ENCODE data around the gene SNX22. TPM values are rescaled to one million over a fixed set of nuclear protein-coding genes. Genes with fewer than 3 reads are reported as not detected.

Gene SNX22
- total RNA-seq, 2 donors from 2014 or later: 12.2 to 15.9 TPM

DNA sequence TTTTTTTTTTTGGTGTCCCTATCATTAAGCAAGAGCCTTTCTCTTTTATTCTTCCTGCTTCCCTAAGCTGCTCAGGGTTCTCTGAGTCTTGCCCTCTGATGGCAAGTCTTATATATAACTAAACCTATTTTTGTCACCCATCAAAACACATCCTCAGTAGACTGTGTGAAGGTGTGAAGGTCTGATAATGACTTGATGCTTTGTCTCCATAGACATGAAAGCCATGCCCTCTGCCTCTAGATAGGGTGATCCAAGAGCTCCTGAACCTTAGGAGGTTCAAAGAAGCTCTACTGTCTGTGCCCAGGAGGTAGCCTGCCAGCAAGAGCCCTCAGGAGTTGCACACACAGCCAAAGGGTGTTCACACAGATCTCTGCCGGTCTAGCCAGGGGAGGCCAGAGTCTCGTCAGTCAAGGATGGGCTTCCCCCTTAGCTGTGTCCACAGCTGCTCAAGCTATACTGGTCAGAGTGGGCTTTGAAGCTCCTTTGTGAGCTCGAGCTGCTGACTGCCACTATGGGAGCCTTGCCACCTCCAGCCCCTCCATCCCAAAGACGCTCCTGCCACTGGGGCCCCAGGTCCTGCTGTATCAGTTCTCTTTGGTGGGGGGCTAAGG is 13.1 kb upstream of the SNX22 start:
- no peak for DNase-seq (ENCODE audit: low spot score)
- Histone ChIP-seq H3K27me3 (replicated peaks; ENCODE audit: insufficient read depth) (no peaks in the 10 kb centered on the region), H3K9me3 (no peaks in the 10 kb centered on the region), H3K4me3 (no peak overlapping the region), H3K27ac (no peak overlapping the region), H3K36me3 (peaks cover 10 to 17% of the 10 kb centered on the region in 2 donors), H3K4me1 (replicated peaks) (no peaks in the 10 kb centered on the region)
- TF ChIP-seq, protein P1, sequence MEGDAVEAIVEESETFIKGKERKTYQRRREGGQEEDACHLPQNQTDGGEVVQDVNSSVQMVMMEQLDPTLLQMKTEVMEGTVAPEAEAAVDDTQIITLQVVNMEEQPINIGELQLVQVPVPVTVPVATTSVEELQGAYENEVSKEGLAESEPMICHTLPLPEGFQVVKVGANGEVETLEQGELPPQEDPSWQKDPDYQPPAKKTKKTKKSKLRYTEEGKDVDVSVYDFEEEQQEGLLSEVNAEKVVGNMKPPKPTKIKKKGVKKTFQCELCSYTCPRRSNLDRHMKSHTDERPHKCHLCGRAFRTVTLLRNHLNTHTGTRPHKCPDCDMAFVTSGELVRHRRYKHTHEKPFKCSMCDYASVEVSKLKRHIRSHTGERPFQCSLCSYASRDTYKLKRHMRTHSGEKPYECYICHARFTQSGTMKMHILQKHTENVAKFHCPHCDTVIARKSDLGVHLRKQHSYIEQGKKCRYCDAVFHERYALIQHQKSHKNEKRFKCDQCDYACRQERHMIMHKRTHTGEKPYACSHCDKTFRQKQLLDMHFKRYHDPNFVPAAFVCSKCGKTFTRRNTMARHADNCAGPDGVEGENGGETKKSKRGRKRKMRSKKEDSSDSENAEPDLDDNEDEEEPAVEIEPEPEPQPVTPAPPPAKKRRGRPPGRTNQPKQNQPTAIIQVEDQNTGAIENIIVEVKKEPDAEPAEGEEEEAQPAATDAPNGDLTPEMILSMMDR (IDR thresholded peaks at IDR 0.05): no peak
- no peak for TF ChIP-seq POLR2A (IDR thresholded peaks at IDR 0.05)
- TF ChIP-seq POLR2AphosphoS5 (IDR thresholded peaks at IDR 0.05): no peak
- intact Hi-C loops (cut with DNase I): no loop called here
- WGBS: 88% methylated on average over 4 of the region's 4 CpGs

DNA sequence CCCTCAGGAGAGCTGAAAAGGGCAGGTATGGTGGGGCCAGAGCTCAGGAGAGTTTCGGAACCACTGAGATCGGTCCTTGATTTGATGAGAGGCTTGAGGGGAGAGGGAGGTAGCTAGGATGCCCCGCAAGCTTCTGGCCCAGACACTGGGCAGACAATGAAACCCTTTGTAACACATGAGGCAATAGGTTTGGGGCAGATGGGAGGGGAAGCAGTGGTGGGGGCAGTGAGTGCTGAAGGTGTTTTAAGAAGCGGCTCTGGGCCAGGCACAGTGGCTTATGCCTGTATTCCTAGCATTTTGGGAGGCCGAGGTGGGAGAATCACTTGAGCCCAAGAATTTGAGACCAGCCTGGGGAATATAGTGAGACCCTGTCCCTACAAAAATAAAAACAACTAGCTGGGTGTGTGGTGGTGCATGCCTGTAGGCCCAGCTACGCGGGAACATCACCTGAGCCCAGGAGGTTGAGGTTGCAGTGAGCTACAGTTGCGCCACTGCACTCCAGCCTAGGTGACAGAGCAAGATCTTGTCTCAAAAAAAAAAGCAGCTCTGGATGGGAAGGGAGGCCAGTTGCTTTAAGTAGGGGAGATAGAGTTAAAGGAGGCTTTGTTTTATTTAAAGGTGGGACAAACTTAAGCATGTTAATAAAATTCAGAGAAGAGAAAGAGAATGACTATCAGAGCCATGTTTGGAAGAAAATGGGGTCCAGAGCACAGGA is 9.6 kb upstream of the SNX22 start:
- H3K27ac ChIP-seq: no peak overlapping the region
- TF ChIP-seq, protein P1 (IDR thresholded peaks at IDR 0.05): no peak
- TF ChIP-seq POLR2A (IDR thresholded peaks at IDR 0.05): no peak
- TF ChIP-seq POLR2AphosphoS5 (IDR thresholded peaks at IDR 0.05): no peak
- intact Hi-C loops (cut with DNase I): no loop called here

DNA sequence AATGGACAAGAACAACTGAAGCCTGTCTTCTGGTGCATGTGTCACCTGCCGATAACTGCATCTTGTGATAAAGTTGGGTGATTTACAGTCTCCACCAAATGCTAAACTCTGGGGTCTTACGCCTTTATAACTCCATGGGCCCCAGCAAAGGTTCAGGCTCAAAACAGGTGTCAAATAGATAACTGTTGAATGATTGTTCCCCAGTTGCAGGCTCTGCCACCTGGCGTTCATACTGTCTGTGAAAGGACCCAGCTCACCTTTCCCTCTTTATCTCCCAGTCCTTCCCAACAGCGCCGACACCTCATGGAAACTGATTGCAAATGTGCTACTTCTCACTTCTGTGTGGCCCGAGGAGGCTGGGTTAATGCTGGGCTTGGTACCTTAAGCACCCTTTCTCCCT is 8.3 kb upstream of the SNX22 start:
- 85% methylated on average over 6 of the region's 6 CpGs for WGBS
- Histone ChIP-seq H3K9me3 (no peaks in the 10 kb centered on the region), H3K27me3 (replicated peaks; ENCODE audit: insufficient read depth) (no peaks in the 10 kb centered on the region), H3K27ac (no peak overlapping the region), H3K36me3 (no peaks in the 10 kb centered on the region), H3K4me1 (replicated peaks) (no peaks in the 10 kb centered on the region), H3K4me3 (no peak overlapping the region)
- TF ChIP-seq POLR2AphosphoS5 (IDR thresholded peaks at IDR 0.05): no peak
- no peak for TF ChIP-seq POLR2A (IDR thresholded peaks at IDR 0.05)
- TF ChIP-seq, protein P1 (IDR thresholded peaks at IDR 0.05): no peak
- DNase-seq (ENCODE audit: low spot score): no peak
- intact Hi-C loops (cut with DNase I): no loop called here

More for the DNA sequence above, 9.6 kb upstream of the SNX22 start:
- no peaks in the 10 kb centered on the region for H3K27me3 ChIP-seq (replicated peaks; ENCODE audit: insufficient read depth)
- peaks cover 0 to 6% of the 10 kb centered on the region in 2 donors for H3K36me3 ChIP-seq
- no peaks in the 10 kb centered on the region for H3K9me3 ChIP-seq
- 80% methylated on average over 8 of the region's 8 CpGs for WGBS
- H3K4me1 ChIP-seq (replicated peaks): no peaks in the 10 kb centered on the region
- H3K4me3 ChIP-seq: no peak overlapping the region
- no peak for DNase-seq (ENCODE audit: low spot score)

DNA sequence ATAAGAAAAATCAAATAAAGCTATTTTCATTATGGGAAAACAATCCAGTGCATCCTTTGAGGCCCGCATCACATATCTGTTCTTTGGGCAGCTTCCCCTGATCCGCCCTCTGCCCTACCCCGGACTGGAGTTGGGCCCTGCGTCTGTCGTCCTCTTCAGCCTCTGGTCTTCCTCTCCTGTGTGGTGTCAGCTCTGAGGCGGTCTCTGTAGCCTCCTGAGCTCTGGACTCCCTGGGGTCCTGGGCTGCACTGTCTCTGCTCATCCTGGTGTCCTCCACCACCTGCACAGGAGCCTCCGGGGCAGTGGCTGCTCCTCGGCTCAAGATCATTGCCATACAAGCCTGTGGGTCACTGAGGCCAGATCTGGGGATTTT is 7.4 kb upstream of the SNX22 start:
- no peak for TF ChIP-seq POLR2A (IDR thresholded peaks at IDR 0.05)
- no peaks in the 10 kb centered on the region for H3K4me1 ChIP-seq (replicated peaks)

DNA sequence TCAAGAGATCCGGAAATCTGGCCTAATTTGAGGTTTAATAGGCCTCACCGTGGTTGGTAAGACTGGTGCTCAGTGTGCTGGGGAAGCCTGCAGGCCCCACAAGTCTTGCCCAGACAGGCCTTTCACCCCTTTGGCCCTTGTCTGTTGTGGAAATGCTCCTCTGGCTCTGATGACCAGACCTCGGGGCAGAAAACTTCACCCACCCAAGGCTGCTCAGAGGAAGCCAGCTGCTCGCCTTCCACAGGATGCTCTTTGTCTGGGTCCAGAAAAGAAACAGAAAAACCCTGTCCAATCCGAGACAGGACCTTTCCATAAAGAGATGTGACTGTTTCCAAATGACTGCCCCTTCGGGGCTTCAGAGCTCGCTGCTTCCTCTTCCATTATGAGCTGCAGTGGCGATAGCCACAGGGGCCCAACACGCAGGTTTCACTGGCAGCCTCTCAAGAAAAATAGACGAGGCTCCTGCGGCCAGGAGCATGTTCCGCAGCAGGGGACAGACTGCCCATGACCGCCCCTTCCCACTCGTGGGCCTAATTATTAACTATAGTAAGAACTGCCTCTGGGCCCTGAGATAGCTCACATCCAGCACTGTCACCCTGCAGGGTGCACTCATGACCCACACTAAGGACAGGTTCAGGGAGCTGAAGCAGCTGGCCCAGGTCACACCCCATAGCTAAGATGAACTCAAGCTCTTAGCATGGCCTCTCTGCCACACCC is 6.8 kb upstream of the SNX22 start:
- no peaks in the 10 kb centered on the region for H3K9me3 ChIP-seq
- H3K27me3 ChIP-seq (replicated peaks; ENCODE audit: insufficient read depth): no peaks in the 10 kb centered on the region
- 62% methylated on average over 14 of the region's 14 CpGs for WGBS
- H3K4me1 ChIP-seq (replicated peaks): no peaks in the 10 kb centered on the region
- TF ChIP-seq POLR2A (IDR thresholded peaks at IDR 0.05): no peak
- TF ChIP-seq, protein P1 (IDR thresholded peaks at IDR 0.05): no peak
- no peak for TF ChIP-seq POLR2AphosphoS5 (IDR thresholded peaks at IDR 0.05)
- no peak for DNase-seq (ENCODE audit: low spot score)
- H3K36me3 ChIP-seq: no peaks in the 10 kb centered on the region
- intact Hi-C loops (cut with DNase I): no loop called here
- H3K4me3 ChIP-seq: no peak overlapping the region
- H3K27ac ChIP-seq: no peak overlapping the region

More for the DNA sequence above, 7.4 kb upstream of the SNX22 start:
- H3K9me3 ChIP-seq: no peaks in the 10 kb centered on the region
- no peak overlapping the region for H3K4me3 ChIP-seq
- DNase-seq (ENCODE audit: low spot score): no peak
- no peaks in the 10 kb centered on the region for H3K36me3 ChIP-seq
- intact Hi-C loops (cut with DNase I): no loop called here
- no peaks in the 10 kb centered on the region for H3K27me3 ChIP-seq (replicated peaks; ENCODE audit: insufficient read depth)
- H3K27ac ChIP-seq: no peak overlapping the region
- WGBS: 75% methylated on average over 8 of the region's 8 CpGs

Measured in prostate gland (tissue), 2 donors.